Measurements from ENCODE around the gene LRCH4.
"Not testable (repeated sequence)": the region's sequence is repeated elsewhere in the genome, so short reads cannot be mapped to it uniquely, and the experiment has no call there.

LRCH4 gene

DNA sequence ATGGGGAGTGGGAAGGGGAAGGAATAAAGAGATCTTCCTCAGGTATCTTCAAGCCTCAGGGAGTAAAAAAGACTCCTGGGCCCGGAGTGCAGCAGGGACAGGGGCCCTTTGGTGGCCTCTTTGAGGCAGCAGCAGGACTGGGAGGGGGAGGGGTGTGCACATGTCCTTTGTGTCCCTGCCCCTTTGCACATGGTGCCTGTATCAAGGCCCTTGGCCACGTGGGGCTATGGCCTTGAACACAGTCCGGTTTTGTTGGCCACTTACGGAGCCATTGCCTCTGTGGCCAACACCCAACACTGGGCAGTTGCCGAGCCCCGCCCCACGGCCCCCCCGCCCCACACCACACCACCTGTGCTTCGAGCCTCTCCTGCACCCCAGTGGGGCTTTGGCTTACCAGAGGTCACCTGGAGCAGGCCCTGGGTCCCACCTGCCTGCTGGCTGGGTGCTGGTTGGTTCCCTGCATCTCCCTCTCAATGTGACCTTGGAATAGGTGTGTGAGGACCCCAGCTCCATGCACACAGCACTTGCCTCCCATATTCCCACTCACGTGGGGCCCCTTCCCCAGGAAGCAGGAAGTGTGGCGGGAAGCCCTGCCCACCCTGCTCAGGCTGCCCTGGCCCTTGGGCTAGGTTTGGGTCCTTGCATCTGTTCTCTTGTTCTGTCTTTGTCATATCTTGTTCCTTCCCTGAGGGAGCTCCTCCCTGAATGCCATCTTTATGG lies 17.6 kb downstream of the LRCH4 start:
- no peak overlapping the region for H3K4me3 ChIP-seq (ENCODE audit: low read depth, low read length)
- TF ChIP-seq, protein P1, sequence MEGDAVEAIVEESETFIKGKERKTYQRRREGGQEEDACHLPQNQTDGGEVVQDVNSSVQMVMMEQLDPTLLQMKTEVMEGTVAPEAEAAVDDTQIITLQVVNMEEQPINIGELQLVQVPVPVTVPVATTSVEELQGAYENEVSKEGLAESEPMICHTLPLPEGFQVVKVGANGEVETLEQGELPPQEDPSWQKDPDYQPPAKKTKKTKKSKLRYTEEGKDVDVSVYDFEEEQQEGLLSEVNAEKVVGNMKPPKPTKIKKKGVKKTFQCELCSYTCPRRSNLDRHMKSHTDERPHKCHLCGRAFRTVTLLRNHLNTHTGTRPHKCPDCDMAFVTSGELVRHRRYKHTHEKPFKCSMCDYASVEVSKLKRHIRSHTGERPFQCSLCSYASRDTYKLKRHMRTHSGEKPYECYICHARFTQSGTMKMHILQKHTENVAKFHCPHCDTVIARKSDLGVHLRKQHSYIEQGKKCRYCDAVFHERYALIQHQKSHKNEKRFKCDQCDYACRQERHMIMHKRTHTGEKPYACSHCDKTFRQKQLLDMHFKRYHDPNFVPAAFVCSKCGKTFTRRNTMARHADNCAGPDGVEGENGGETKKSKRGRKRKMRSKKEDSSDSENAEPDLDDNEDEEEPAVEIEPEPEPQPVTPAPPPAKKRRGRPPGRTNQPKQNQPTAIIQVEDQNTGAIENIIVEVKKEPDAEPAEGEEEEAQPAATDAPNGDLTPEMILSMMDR (IDR thresholded peaks at IDR 0.05; ENCODE audit: low read depth, low read length) = no peak
- in situ Hi-C loops (cut with HindIII; ENCODE audit: low sequenced_read_pairs) = no loop called here
- DNase-seq (ENCODE audit: low read depth, low spot score) = no peak

DNA sequence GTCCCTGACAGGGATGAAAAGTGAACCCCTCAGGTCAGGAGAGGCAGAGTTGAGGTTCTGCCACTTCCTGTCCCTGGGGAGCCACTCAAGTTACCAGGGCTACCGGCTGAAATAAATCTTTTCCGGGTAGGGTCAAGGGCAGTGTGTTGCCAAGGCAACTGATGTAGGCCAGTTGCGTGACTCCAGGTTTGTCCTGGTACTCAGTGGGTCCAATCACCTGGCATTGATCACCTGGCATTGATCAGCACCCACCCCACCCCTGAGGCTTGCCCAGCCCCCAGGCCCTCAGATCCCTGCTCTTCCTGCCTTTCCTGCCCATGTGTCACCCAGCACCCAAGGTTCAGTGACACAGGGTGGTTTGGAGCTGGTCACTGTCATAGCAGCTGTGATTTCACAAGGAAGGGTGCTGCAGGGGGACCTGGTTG lies 18.2 kb downstream of the LRCH4 start:
- in situ Hi-C loops (cut with HindIII; ENCODE audit: low sequenced_read_pairs) = no loop called here
- DNase-seq (ENCODE audit: low read depth, low spot score) = no peak
- H3K4me3 ChIP-seq (ENCODE audit: low read depth, low read length) = no peak overlapping the region
- TF ChIP-seq, protein P1 (IDR thresholded peaks at IDR 0.05; ENCODE audit: low read depth, low read length) = no peak

DNA sequence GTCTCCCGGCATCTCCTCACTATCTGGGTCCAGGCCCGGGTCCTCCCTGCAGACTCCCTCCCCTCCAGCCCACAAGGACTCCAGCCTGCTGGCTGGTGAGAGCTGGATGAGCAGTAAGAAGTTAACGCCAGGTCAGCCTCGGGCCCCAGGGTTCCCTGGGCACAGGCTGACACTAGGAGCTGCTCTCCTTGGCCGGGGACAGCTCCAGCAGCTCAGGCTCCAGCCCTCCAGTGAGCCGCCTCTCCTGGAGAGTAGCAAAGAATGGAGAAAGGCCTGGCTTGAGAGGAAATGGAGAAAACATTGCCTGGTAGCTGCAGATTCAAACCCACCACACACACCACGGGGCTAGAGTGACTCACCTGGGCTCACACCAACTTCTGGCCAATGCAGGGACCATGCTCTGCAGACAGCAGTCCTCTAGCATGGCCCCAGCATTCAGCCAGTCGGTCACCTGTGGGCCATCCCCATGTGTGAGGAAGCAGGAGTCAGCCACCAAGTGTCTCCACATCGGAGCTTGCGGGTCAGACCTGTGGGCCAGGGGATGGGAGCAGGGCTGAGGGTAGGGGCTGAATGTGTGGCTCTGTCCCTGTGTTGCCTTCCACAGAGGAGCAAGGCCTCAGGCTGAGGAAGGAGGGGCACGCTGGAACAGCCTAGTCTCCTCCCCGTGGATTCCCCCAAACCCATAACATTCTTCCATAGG lies 18.7 kb downstream of the LRCH4 start:
- TF ChIP-seq, protein P1 (IDR thresholded peaks at IDR 0.05; ENCODE audit: low read depth, low read length) = no peak
- no peak overlapping the region for H3K4me3 ChIP-seq (ENCODE audit: low read depth, low read length)
- DNase-seq (ENCODE audit: low read depth, low spot score) = peak; percentile 37
- in situ Hi-C loops (cut with HindIII; ENCODE audit: low sequenced_read_pairs) = no loop called here

DNA sequence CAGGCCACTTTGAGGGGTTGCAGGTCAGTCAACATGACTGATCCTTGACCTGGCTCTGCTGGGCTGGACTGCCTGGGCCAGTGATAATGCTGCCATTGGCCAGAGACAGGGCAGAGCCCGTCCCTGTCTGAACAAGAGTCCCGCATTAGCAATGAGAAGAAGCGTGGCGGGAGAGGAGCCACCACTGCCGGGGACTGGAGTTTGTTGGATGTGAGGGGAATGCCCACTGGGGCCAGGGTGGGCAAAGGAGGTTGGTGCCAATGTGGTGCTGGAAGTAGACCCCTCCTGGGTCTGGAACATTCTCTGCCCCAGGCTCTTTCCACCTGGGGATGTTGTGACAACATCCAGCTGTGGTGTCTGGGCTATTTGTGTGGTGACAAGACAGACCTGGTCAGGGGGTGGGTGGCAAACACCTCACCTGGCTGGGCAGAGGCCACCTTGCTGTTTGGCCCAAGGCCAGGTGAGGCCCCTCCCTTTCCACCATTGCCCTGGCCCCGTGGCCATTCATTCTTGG lies 19.9 kb downstream of the LRCH4 start:
- TF ChIP-seq, protein P1 (IDR thresholded peaks at IDR 0.05; ENCODE audit: low read depth, low read length) = no peak
- DNase-seq (ENCODE audit: low read depth, low spot score) = no peak
- H3K4me3 ChIP-seq (ENCODE audit: low read depth, low read length) = no peak overlapping the region
- in situ Hi-C loops (cut with HindIII; ENCODE audit: low sequenced_read_pairs) = no loop called here

DNA sequence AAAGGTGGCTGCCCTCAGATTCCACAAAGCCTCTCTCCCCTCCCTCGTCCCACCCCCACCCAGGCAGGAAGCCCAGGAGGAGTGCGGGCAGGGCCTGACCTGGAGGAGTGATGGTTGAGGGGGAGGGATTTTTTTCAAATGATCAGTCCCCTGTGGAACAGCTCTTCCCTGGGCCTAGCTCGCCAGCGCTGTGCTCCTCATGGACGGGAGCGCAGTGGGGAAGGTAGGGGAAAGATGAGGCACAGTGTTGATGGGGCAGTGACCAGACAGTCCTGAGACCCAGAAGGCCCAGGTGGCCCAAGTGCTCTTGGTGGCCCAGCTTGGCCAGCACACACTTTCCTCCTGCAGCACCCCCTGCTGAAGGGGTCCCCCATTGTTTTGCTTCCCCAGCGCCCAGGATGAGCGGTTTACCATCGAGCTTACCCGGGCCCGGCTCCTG lies 20.8 kb downstream of the LRCH4 start:
- DNase-seq (ENCODE audit: low read depth, low spot score) = no peak
- TF ChIP-seq, protein P1 (IDR thresholded peaks at IDR 0.05; ENCODE audit: low read depth, low read length) = no peak
- no peak overlapping the region for H3K4me3 ChIP-seq (ENCODE audit: low read depth, low read length)
- in situ Hi-C loops (cut with HindIII; ENCODE audit: low sequenced_read_pairs) = no loop called here

DNA sequence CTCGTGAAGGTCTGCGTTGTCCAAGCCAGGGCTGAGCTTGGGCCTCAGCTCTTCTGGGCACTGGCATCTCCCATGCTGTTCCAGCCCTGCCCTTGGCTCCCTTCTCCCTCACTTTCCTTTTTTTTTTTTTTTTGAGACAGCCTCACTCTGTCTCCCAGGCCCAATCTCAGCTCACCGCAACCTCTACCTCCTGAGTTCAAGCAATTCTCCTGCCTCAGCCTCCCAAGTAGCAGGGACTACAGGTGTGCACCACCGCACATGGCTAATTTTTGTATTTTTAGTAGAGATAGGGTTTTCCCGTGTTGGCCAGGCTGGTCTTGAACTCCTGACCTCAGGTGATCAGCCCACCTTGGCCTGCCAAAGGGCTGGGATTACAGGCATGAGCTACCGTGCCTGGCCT lies 21.5 kb downstream of the LRCH4 start:
- in situ Hi-C loops (cut with HindIII; ENCODE audit: low sequenced_read_pairs); H3K4me3 ChIP-seq (ENCODE audit: low read depth, low read length); DNase-seq (ENCODE audit: low read depth, low spot score): not testable (repeated sequence)

Measured in astrocyte of the spinal cord (primary cell).